ENCODE measurements around the gene ORM2.
"Not testable (repeated sequence)": the region's sequence is repeated elsewhere in the genome, so short reads cannot be mapped to it uniquely, and the experiment has no call there.

The ORM2 gene

GRCh38 chr9:114329625-114330022 lies at the start of gene ORM2:
TSS of gene ORM2 (plus strand) at chr9:114329869. CDS start at chr9:114329905, 36 bp downstream.
- not testable (repeated sequence) for H3K27ac ChIP-seq (ENCODE audit: low read length); H3K9ac ChIP-seq (ENCODE audit: low read length in 2 of 2); H3K36me3 ChIP-seq (ENCODE audit: control insufficient read depth in 2 of 2, insufficient read depth in 2 of 2, low read length in 2 of 2); H3K4me1 ChIP-seq (ENCODE audit: control insufficient read depth, insufficient read depth, low read length); H3K4me3 ChIP-seq (ENCODE audit: low read length in 2 of 2); H3K27me3 ChIP-seq (ENCODE audit: control insufficient read depth in 1 of 2, insufficient read depth in 2 of 2, low read length in 2 of 2); H3K9me3 ChIP-seq (ENCODE audit: control insufficient read depth in 2 of 2, low read length in 2 of 2)

DNA sequence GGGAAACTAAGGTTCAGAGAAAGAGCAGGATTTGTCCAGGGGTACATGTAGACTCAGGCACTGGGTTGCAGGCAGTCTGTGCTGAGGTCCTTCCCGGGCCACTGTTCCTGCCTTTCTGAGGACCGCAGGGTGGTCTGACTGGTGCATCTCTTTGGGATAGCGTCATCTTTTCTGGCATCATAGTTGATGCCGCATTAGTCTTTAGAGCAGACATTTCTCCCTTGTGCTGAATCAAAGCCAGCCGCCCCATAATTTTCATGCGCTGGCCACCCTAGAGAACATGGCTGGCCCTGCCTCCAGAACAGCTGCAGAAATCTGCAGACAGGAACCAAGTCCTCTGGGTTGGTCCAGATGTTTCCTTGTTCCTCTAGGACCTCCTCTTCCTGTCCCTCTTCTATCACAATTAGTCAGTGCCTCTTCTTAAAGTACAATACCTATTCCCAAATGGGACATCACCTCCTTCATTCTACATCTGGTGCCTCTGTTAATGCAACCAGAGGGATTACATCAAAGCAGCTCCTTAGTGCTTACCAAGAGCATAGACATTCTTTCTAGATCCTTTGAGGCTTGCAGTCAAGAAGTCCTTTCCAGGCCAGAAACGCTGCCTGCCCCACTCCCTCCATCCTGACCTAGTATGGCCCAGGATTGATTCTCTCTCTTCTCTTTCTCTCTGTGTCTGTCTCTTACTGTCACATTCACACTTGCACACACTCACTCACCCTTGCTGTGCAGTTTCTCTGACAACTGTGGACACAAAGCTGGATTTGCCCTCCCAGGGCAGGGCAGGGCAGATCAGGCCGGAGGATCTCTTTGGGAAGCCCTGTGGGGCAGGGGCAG lies 48.8 kb upstream of the ORM2 start:
- Histone ChIP-seq H3K9me3 (ENCODE audit: control insufficient read depth in 2 of 2, low read length in 2 of 2) (no peaks in the 10 kb centered on the region), H3K27me3 (ENCODE audit: control insufficient read depth in 1 of 2, insufficient read depth in 2 of 2, low read length in 2 of 2) (no peaks in the 10 kb centered on the region), H3K27ac (ENCODE audit: low read length) (no peak overlapping the region), H3K9ac (ENCODE audit: low read length in 2 of 2) (no peak overlapping the region), H3K36me3 (ENCODE audit: control insufficient read depth in 2 of 2, insufficient read depth in 2 of 2, low read length in 2 of 2) (peaks cover 0 to 2% of the 10 kb centered on the region in 2 donors), H3K4me1 (ENCODE audit: control insufficient read depth, insufficient read depth, low read length) (peaks cover 3% of the 10 kb centered on the region), H3K4me3 (ENCODE audit: low read length in 2 of 2) (no peak overlapping the region)

GRCh38 chr9:114281473-114282103 lies 48.1 kb upstream of the ORM2 start:
- H3K36me3 ChIP-seq (ENCODE audit: control insufficient read depth in 2 of 2, insufficient read depth in 2 of 2, low read length in 2 of 2), result peaks cover 0 to 2% of the 10 kb centered on the region in 2 donors
- H3K9me3 ChIP-seq (ENCODE audit: control insufficient read depth in 2 of 2, low read length in 2 of 2), result no peaks in the 10 kb centered on the region
- no peak overlapping the region for H3K9ac ChIP-seq (ENCODE audit: low read length in 2 of 2)
- no peak overlapping the region for H3K27ac ChIP-seq (ENCODE audit: low read length)
- peaks cover 3% of the 10 kb centered on the region for H3K4me1 ChIP-seq (ENCODE audit: control insufficient read depth, insufficient read depth, low read length)
- no peak overlapping the region for H3K4me3 ChIP-seq (ENCODE audit: low read length in 2 of 2)
- H3K27me3 ChIP-seq (ENCODE audit: control insufficient read depth in 1 of 2, insufficient read depth in 2 of 2, low read length in 2 of 2), result no peaks in the 10 kb centered on the region

DNA sequence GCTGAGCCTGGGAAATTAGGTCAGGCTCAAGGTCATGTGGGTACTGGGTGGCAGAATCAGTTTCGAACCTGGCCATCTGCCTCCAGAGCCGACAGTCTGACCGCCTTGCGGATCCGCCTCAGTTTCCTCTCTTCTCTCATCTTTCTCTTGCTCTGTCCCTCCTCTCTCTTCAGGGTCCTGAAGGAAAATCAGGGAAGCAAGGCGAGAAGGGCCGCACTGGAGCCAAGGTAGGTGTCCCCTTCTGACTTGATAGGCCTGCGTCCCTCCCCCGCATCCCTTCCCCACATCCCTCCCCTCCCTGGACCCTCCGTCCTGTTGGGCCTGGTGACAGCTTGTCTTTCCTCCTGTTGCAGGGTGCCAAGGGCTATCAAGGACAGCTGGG lies 47.6 kb upstream of the ORM2 start:
- Histone ChIP-seq H3K9me3 (ENCODE audit: control insufficient read depth in 2 of 2, low read length in 2 of 2) (no peaks in the 10 kb centered on the region), H3K27me3 (ENCODE audit: control insufficient read depth in 1 of 2, insufficient read depth in 2 of 2, low read length in 2 of 2) (no peaks in the 10 kb centered on the region), H3K27ac (ENCODE audit: low read length) (no peak overlapping the region), H3K36me3 (ENCODE audit: control insufficient read depth in 2 of 2, insufficient read depth in 2 of 2, low read length in 2 of 2) (no peaks in the 10 kb centered on the region), H3K4me1 (ENCODE audit: control insufficient read depth, insufficient read depth, low read length) (peaks cover 3% of the 10 kb centered on the region), H3K9ac (ENCODE audit: low read length in 2 of 2) (no peak overlapping the region), H3K4me3 (ENCODE audit: low read length in 2 of 2) (no peak overlapping the region)

GRCh38 chr9:114282507-114282906 lies 47.2 kb upstream of the ORM2 start:
- H3K4me3 ChIP-seq (ENCODE audit: low read length in 2 of 2), result no peak overlapping the region
- H3K27ac ChIP-seq (ENCODE audit: low read length), result no peak overlapping the region

GRCh38 chr9:114282926-114283325 lies 46.7 kb upstream of the ORM2 start:
- Histone ChIP-seq H3K4me1 (ENCODE audit: control insufficient read depth, insufficient read depth, low read length) (peaks cover 8% of the 10 kb centered on the region), H3K9me3 (ENCODE audit: control insufficient read depth in 2 of 2, low read length in 2 of 2) (no peaks in the 10 kb centered on the region), H3K4me3 (ENCODE audit: low read length in 2 of 2) (no peak overlapping the region), H3K9ac (ENCODE audit: low read length in 2 of 2) (no peak overlapping the region), H3K36me3 (ENCODE audit: control insufficient read depth in 2 of 2, insufficient read depth in 2 of 2, low read length in 2 of 2) (no peaks in the 10 kb centered on the region), H3K27ac (ENCODE audit: low read length) (no peak overlapping the region), H3K27me3 (ENCODE audit: control insufficient read depth in 1 of 2, insufficient read depth in 2 of 2, low read length in 2 of 2) (no peaks in the 10 kb centered on the region)

More at GRCh38 chr9:114282507-114282906, 47.2 kb upstream of the ORM2 start:
- H3K36me3 ChIP-seq (ENCODE audit: control insufficient read depth in 2 of 2, insufficient read depth in 2 of 2, low read length in 2 of 2), result no peaks in the 10 kb centered on the region
- peaks cover 3% of the 10 kb centered on the region for H3K4me1 ChIP-seq (ENCODE audit: control insufficient read depth, insufficient read depth, low read length)
- H3K27me3 ChIP-seq (ENCODE audit: control insufficient read depth in 1 of 2, insufficient read depth in 2 of 2, low read length in 2 of 2), result no peaks in the 10 kb centered on the region
- H3K9me3 ChIP-seq (ENCODE audit: control insufficient read depth in 2 of 2, low read length in 2 of 2), result no peaks in the 10 kb centered on the region
- no peak overlapping the region for H3K9ac ChIP-seq (ENCODE audit: low read length in 2 of 2)

- H3K27ac ChIP-seq (ENCODE audit: low read length), result no peak overlapping the region
- H3K4me1 ChIP-seq (ENCODE audit: control insufficient read depth, insufficient read depth, low read length), result peaks cover 15% of the 10 kb centered on the region
These were observed 46.0 kb upstream of the ORM2 start for GRCh38 chr9:114283551-114284111.

DNA sequence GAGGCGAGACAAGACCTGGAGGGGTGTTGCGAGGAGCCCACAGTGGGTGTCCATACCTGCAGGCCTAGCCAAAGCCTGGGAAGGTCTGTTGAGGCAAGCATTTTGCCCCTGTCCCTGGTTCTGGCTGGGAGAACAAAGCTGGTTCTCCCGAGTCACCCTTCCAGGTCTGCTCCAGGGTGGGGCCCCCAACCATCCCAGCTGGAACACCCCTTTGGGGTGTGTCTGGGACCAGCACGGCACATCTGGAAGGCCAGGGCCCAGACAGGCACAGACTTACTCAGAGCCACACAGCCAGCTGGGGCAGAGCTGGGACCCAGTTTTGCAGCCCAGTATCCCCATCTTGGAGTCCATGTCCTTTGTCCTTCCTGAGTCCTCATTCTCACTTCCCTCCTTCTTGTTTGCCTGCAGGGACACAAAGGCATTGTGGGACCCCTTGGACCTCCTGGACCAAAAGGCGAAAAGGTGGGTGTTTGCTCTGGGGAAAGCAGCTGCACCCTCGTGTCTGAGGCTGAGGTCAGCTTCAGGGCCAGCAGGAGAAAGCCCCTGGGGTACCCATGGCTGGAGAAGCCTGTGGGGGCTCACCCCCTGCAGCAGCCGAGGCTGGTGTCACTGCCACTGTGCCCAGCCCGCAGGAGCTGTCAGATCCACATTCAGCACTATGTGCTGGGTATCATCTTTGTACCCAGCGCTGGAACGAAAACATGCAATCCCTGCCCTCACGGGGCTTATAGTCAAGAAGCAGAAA lies 45.2 kb upstream of the ORM2 start:
- no peaks in the 10 kb centered on the region for H3K27me3 ChIP-seq (ENCODE audit: control insufficient read depth in 1 of 2, insufficient read depth in 2 of 2, low read length in 2 of 2)
- H3K36me3 ChIP-seq (ENCODE audit: control insufficient read depth in 2 of 2, insufficient read depth in 2 of 2, low read length in 2 of 2), result no peaks in the 10 kb centered on the region
- peaks cover 15% of the 10 kb centered on the region for H3K4me1 ChIP-seq (ENCODE audit: control insufficient read depth, insufficient read depth, low read length)
- H3K9ac ChIP-seq (ENCODE audit: low read length in 2 of 2), result no peak overlapping the region
- no peaks in the 10 kb centered on the region for H3K9me3 ChIP-seq (ENCODE audit: control insufficient read depth in 2 of 2, low read length in 2 of 2)
- H3K4me3 ChIP-seq (ENCODE audit: low read length in 2 of 2), result no peak overlapping the region
- no peak overlapping the region for H3K27ac ChIP-seq (ENCODE audit: low read length)

More at GRCh38 chr9:114283551-114284111, 46.0 kb upstream of the ORM2 start:
- Histone ChIP-seq H3K9ac (ENCODE audit: low read length in 2 of 2) (no peak overlapping the region), H3K27me3 (ENCODE audit: control insufficient read depth in 1 of 2, insufficient read depth in 2 of 2, low read length in 2 of 2) (no peaks in the 10 kb centered on the region), H3K9me3 (ENCODE audit: control insufficient read depth in 2 of 2, low read length in 2 of 2) (no peaks in the 10 kb centered on the region), H3K4me3 (ENCODE audit: low read length in 2 of 2) (no peak overlapping the region), H3K36me3 (ENCODE audit: control insufficient read depth in 2 of 2, insufficient read depth in 2 of 2, low read length in 2 of 2) (no peaks in the 10 kb centered on the region)

- Histone ChIP-seq H3K36me3 (ENCODE audit: control insufficient read depth in 2 of 2, insufficient read depth in 2 of 2, low read length in 2 of 2) (no peaks in the 10 kb centered on the region), H3K27ac (ENCODE audit: low read length) (no peak overlapping the region), H3K9me3 (ENCODE audit: control insufficient read depth in 2 of 2, low read length in 2 of 2) (no peaks in the 10 kb centered on the region), H3K9ac (ENCODE audit: low read length in 2 of 2) (no peak overlapping the region), H3K4me1 (ENCODE audit: control insufficient read depth, insufficient read depth, low read length) (peaks cover 15% of the 10 kb centered on the region), H3K4me3 (ENCODE audit: low read length in 2 of 2) (no peak overlapping the region), H3K27me3 (ENCODE audit: control insufficient read depth in 1 of 2, insufficient read depth in 2 of 2, low read length in 2 of 2) (no peaks in the 10 kb centered on the region)
These were observed 44.4 kb upstream of the ORM2 start for GRCh38 chr9:114285166-114285867.

DNA sequence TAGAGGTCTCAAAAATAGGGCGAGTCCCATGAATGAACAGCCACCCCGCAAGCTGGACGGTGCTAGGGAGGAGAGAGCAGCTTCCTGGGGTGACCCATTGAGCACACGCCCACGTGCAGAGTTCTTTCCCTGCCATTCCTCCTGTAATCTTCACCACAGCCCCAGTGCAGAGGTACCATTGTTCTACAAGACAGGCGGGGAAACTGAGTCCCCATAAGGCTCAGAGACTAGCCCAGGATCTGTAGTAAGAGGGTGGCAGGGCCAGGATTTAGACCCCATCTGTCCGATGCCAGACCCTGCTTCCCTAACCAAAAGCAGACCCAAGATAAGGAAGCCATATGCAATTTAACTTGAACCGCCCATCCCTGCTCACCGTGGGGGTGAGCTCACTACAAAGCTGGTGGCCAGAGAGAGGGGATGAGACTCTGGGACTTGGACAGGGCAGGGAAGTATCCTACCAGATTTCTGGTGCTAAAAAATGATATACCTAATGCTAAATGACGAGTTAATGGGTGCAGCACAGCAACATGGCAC lies 43.5 kb upstream of the ORM2 start:
- Histone ChIP-seq H3K4me3 (ENCODE audit: low read length in 2 of 2) (no peak overlapping the region), H3K9me3 (ENCODE audit: control insufficient read depth in 2 of 2, low read length in 2 of 2) (no peaks in the 10 kb centered on the region), H3K36me3 (ENCODE audit: control insufficient read depth in 2 of 2, insufficient read depth in 2 of 2, low read length in 2 of 2) (no peaks in the 10 kb centered on the region), H3K27ac (ENCODE audit: low read length) (no peak overlapping the region), H3K9ac (ENCODE audit: low read length in 2 of 2) (no peak overlapping the region), H3K4me1 (ENCODE audit: control insufficient read depth, insufficient read depth, low read length) (peaks cover 15% of the 10 kb centered on the region), H3K27me3 (ENCODE audit: control insufficient read depth in 1 of 2, insufficient read depth in 2 of 2, low read length in 2 of 2) (no peaks in the 10 kb centered on the region)
